HepG2 (cell line): ENCODE data around the gene INPP4B. TPM values are rescaled to one million over a fixed set of nuclear protein-coding genes. Genes with fewer than 3 reads are reported as not detected.

ENCODE experiments used
- ATAC-seq: fragments of 200-7000 bp; cut with Tn5 transposase; 3 replicates; pipeline ENCODE4 v1.9.1; 2020; ENCODE audit warnings: mild to moderate bottlenecking, moderate library complexity
- BruUV-seq: library from RNA; stranded (reverse); fragments of 400-500 nt; replicated peaks from 2 replicates; lab custom pipeline; 2021; lab: Mats Ljungman, UMichigan
- CTCF ChIA-PET: fragments of 300-600 bp; formaldehyde crosslinking; extraction: SDS; loops from one replicate; lab custom pipeline; 2021; ENCODE audit warnings: low total read pairs, inconsistent platforms, low intra/inter-chr PET ratio; lab: Yijun Ruan, JAX
- POLR2A ChIA-PET: fragments of 350-600 bp; sonication (Branson Sonifier 250); formaldehyde crosslinking; loops from one replicate; lab custom pipeline; 2020; ENCODE audit warnings: antibody characterized with exemption, inconsistent platforms; lab: Yijun Ruan, JAX
- DNase-seq: peaks from one replicate; pipeline ENCODE4 v3.0.0-alpha.2; 2015; ENCODE audit warnings: low spot score
- FAIRE-seq: peaks from 3 replicates; lab custom pipeline; 2011; peaks lifted over from hg19 to GRCh38; lab: Jason Lieb, UNC
- H2AFZ ChIP-seq: one replicate; pipeline ENCODE4 v1.6.1; 2011; ENCODE audit warnings: low read length, inconsistent platforms
- H3K27ac ChIP-seq: fragments of 300-600 bp; 3 replicates; pipeline ENCODE4 v1.8.0; 2011; ENCODE audit warnings: mixed run types, mild to moderate bottlenecking, mixed read lengths, low read length, inconsistent platforms; ENCODE audit not compliant: insufficient read depth; ENCODE audit errors: extremely low read length
- H3K27me3 ChIP-seq, 2 experiments: fragments of 200-600 bp in 1 of 2; 2 replicates in 1 of 2; 3 replicates in 1 of 2; pipeline versions ENCODE4 v1.6.0 to v1.8.0; 2011; ENCODE audit warnings: low read length in 2 of 2, mild to moderate bottlenecking in 2 of 2, moderate library complexity in 2 of 2, inconsistent platforms in 1 of 2; ENCODE audit not compliant: insufficient read depth in 2 of 2, control insufficient read depth in 1 of 2
- H3K36me3 ChIP-seq, 2 experiments: fragments of 200-600 bp in 1 of 2; replicated peaks in 1 of 2; 2 replicates in 1 of 2; 3 replicates in 1 of 2; pipeline versions ENCODE4 v1.5.1 to v1.8.0; 2011; ENCODE audit warnings: low read length in 2 of 2, inconsistent platforms in 1 of 2; ENCODE audit not compliant: insufficient read depth in 2 of 2, control insufficient read depth in 1 of 2
- H3K4me1 ChIP-seq: 2 replicates; pipeline ENCODE4 v1.5.1; 2012; ENCODE audit warnings: low read length, inconsistent platforms; ENCODE audit not compliant: insufficient read depth
- H3K4me2 ChIP-seq: 2 replicates; pipeline ENCODE4 v1.6.0; 2011; ENCODE audit warnings: low read depth, low read length, inconsistent platforms
- H3K4me3 ChIP-seq, 3 experiments: fragments of 200-600 bp in 1 of 3; sonication (generic), shearing (Covaris generic) in 1 of 3; replicated peaks in 1 of 3; 2 replicates each; pipeline ENCODE4 v1.5.1; 2011 to 2016; ENCODE audit warnings: low read length in 3 of 3, inconsistent platforms in 2 of 3, low read depth in 2 of 3, mild to moderate bottlenecking in 2 of 3, control low read depth in 1 of 3, mixed read lengths in 1 of 3; ENCODE audit not compliant: insufficient read depth in 1 of 3
- H3K79me2 ChIP-seq: one replicate; pipeline ENCODE4 v1.6.1; 2011; ENCODE audit warnings: low read length, inconsistent platforms; ENCODE audit not compliant: insufficient read depth
- H3K9ac ChIP-seq: 2 replicates; pipeline ENCODE4 v1.6.0; 2011; ENCODE audit warnings: mild to moderate bottlenecking, low read depth, low read length, inconsistent platforms; ENCODE audit not compliant: insufficient read depth
- H3K9me3 ChIP-seq: 2 replicates; pipeline ENCODE4 v1.5.1; 2012; ENCODE audit warnings: mild to moderate bottlenecking, low read length
- H4K20me1 ChIP-seq: 2 replicates; pipeline ENCODE4 v1.6.0; 2011; ENCODE audit warnings: inconsistent platforms, mild to moderate bottlenecking, low read length, moderate library complexity; ENCODE audit not compliant: insufficient read depth
- FOSL1 ChIP-seq: sonication (generic); formaldehyde crosslinking; IDR thresholded peaks from 2 replicates; pipeline ENCODE4 v1.9.0; 2021; ENCODE audit warnings: missing genetic modification reagents, borderline replicate concordance
- HBP1 ChIP-seq: IDR thresholded peaks from 2 replicates; pipeline ENCODE4 v1.6.1; 2016; ENCODE audit warnings: low read depth, control low read depth
- NR0B2 ChIP-seq: sonication (generic); formaldehyde crosslinking; IDR thresholded peaks from 2 replicates; pipeline ENCODE4 v1.4.0; 2020; ENCODE audit warnings: mild to moderate bottlenecking, missing genetic modification reagents
- POLR2A ChIP-seq, 2 experiments: IDR thresholded peaks; 2 replicates each; pipeline ENCODE4 v1.6.1; 2011; ENCODE audit warnings: low read depth in 2 of 2, low read length in 2 of 2, mild to moderate bottlenecking in 1 of 2, moderate library complexity in 1 of 2; ENCODE audit not compliant: insufficient read depth in 1 of 2
- PRMT3 ChIP-seq: sonication (generic); formaldehyde crosslinking; IDR thresholded peaks from 2 replicates; pipeline ENCODE4 v1.8.1; 2022; ENCODE audit warnings: low read depth, mild to moderate bottlenecking, moderate library complexity, missing genetic modification reagents, borderline replicate concordance
- REPIN1 ChIP-seq: sonication (generic); formaldehyde crosslinking; IDR thresholded peaks from 2 replicates; pipeline ENCODE4 v1.8.0; 2022; ENCODE audit warnings: missing genetic modification reagents, low read depth, mild to moderate bottlenecking, borderline replicate concordance
- TOE1 ChIP-seq: sonication (generic); formaldehyde crosslinking; IDR thresholded peaks from 2 replicates; pipeline ENCODE4 v1.4.0; 2020; ENCODE audit warnings: mild to moderate bottlenecking, missing genetic modification reagents
- ZNF326 ChIP-seq: sonication (generic); formaldehyde crosslinking; IDR thresholded peaks from 2 replicates; pipeline ENCODE4 v1.4.0; 2020; ENCODE audit warnings: missing genetic modification reagents, borderline replicate concordance
- ZNF446 ChIP-seq: sonication (generic); formaldehyde crosslinking; IDR thresholded peaks from 2 replicates; pipeline ENCODE4 v1.5.0; 2020; ENCODE audit warnings: mild to moderate bottlenecking, missing genetic modification reagents
- ZNF557 ChIP-seq: sonication (generic); formaldehyde crosslinking; IDR thresholded peaks from 2 replicates; pipeline ENCODE4 v1.4.0; 2020; ENCODE audit warnings: missing genetic modification reagents
- WGBS: methylation state at CpG from one replicate; pipeline ENCODE4 v1.1.6; 2017; ENCODE audit warnings: low lambda C conversion rate; 5-methylcytosine and 5-hydroxymethylcytosine counted together
- in situ Hi-C: cut with HindIII; loops from 2 replicates; pipeline ENCODE4 v1.10.0; 2017; ENCODE audit warnings: low pct_unique_long_range_greater_than_20kb; ENCODE audit not compliant: extremely low pct_ligation_motif_present
- intact Hi-C: fragments of 100-400 bp; cut with micrococcal nuclease; formaldehyde crosslinking; loops from one replicate; pipeline ENCODE4 v1.10.0; 2022; ENCODE audit not compliant: unreplicated experiment
- polyA plus RNA-seq, 8 experiments: library from polyadenylated mRNA; depleted of rRNA in 3 of 8; stranded (reverse) in 7 of 8; unstranded in 1 of 8; fragments of >200 nt; fragmentation: Illumina TruSeq in 4 of 8; extraction: Trizol in 4 of 8; gene quantifications; 2 replicates each; pipeline versions ENCODE4 v1.2.1 to v1.2.3, GENCODE V29; 2011 to 2016; ENCODE audit warnings: low read depth in 4 of 8, missing spikeins in 1 of 8, mixed read lengths in 1 of 8; ENCODE audit not compliant: insufficient read depth in 1 of 8
- total RNA-seq, 5 experiments: library from RNA; depleted of rRNA; stranded (reverse); fragments of >200 nt; fragmentation: Illumina TruSeq; extraction: Trizol; gene quantifications; 2 replicates each; pipeline ENCODE4 v1.2.3, GENCODE V29; 2016; ENCODE audit warnings: low read depth in 1 of 5
- TF ChIP-seq, protein P1 (sequence below): sonication (generic); formaldehyde crosslinking; IDR thresholded peaks from 2 replicates; pipeline ENCODE4 v1.5.0; 2020; ENCODE audit warnings: missing genetic modification reagents
- TF ChIP-seq, protein P2 (sequence below): sonication (generic); formaldehyde crosslinking; IDR thresholded peaks from 2 replicates; pipeline ENCODE4 v1.5.1; 2020; ENCODE audit warnings: missing genetic modification reagents, mild to moderate bottlenecking, borderline replicate concordance
- TF ChIP-seq, protein P3 (sequence below): sonication (generic); formaldehyde crosslinking; IDR thresholded peaks from 2 replicates; pipeline ENCODE4 v1.4.0; 2020; ENCODE audit warnings: low read depth, mild to moderate bottlenecking, missing genetic modification reagents

Gene INPP4B
- total and polyA plus RNA-seq, 2 of the 13 experiments (the other 11 are each of a cell fraction or from before 2014, with no cell fraction given), result not detected

DNA sequence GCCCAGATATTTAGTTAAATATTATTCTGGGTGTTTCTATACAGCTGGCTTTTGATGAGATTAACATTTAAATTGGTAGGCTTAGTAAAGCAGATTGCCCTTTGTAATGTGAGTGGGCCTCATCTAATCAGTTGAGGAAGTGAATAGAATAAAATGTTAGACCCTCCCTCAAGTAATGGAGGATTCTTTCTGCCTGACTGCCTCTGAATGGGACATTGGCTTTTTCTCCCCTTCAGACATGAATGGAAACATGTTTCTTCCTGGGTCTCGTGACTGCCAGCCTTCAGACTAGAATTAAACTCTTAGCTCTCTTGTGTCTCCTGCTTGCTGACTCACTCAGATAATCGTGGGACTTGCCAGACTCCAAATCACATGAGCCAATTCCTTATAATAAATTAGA lies 266.7 kb downstream of the INPP4B start:
- Histone ChIP-seq H3K27me3 (no peaks in the 10 kb centered on the region), H3K9ac (no peak overlapping the region), H2AFZ (no peak overlapping the region), H3K4me2 (no peak overlapping the region), H3K36me3 (no peaks in the 10 kb centered on the region), H3K9me3 (peaks cover 38% of the 10 kb centered on the region), H3K4me3 (no peak overlapping the region), H4K20me1 (no peaks in the 10 kb centered on the region), H3K27ac (no peak overlapping the region), H3K79me2 (no peaks in the 10 kb centered on the region), H3K4me1 (no peaks in the 10 kb centered on the region)
- in situ Hi-C loops, result no loop called here
- no peak for ATAC-seq
- 0% methylated on average over 2 of the region's 2 CpGs for WGBS
- intact Hi-C loops, result no loop called here
- DNase-seq, result no peak
- ChIA-PET CTCF (no interaction called here), POLR2A (no interaction called here)
- BruUV-seq, result no TSS peak
- no peak for FAIRE-seq
- TF ChIP-seq, protein P1, sequence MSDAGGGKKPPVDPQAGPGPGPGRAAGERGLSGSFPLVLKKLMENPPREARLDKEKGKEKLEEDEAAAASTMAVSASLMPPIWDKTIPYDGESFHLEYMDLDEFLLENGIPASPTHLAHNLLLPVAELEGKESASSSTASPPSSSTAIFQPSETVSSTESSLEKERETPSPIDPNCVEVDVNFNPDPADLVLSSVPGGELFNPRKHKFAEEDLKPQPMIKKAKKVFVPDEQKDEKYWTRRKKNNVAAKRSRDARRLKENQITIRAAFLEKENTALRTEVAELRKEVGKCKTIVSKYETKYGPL, result no peak
- TF ChIP-seq PRMT3 (CRISPR knock-in tag), result no peak
- TF ChIP-seq, protein P2, sequence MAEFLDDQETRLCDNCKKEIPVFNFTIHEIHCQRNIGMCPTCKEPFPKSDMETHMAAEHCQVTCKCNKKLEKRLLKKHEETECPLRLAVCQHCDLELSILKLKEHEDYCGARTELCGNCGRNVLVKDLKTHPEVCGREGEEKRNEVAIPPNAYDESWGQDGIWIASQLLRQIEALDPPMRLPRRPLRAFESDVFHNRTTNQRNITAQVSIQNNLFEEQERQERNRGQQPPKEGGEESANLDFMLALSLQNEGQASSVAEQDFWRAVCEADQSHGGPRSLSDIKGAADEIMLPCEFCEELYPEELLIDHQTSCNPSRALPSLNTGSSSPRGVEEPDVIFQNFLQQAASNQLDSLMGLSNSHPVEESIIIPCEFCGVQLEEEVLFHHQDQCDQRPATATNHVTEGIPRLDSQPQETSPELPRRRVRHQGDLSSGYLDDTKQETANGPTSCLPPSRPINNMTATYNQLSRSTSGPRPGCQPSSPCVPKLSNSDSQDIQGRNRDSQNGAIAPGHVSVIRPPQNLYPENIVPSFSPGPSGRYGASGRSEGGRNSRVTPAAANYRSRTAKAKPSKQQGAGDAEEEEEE (CRISPR knock-in tag), result no peak
- TF ChIP-seq TOE1 (CRISPR knock-in tag), result no peak
- TF ChIP-seq REPIN1 (CRISPR knock-in tag), result no peak
- no peak for TF ChIP-seq FOSL1 (CRISPR knock-in tag)
- no peak for TF ChIP-seq ZNF557 (CRISPR knock-in tag)
- no peak for TF ChIP-seq POLR2A (IDR thresholded peaks at IDR 0.05; ENCODE audit: insufficient read depth in 1 of 2, low read depth in 2 of 2, low read length in 2 of 2)
- TF ChIP-seq ZNF326 (CRISPR knock-in tag), result no peak
- no peak for TF ChIP-seq ZNF446 (CRISPR knock-in tag)
- no peak for TF ChIP-seq HBP1 (CRISPR knock-in tag)
- TF ChIP-seq NR0B2, result no peak
- TF ChIP-seq, protein P3, sequence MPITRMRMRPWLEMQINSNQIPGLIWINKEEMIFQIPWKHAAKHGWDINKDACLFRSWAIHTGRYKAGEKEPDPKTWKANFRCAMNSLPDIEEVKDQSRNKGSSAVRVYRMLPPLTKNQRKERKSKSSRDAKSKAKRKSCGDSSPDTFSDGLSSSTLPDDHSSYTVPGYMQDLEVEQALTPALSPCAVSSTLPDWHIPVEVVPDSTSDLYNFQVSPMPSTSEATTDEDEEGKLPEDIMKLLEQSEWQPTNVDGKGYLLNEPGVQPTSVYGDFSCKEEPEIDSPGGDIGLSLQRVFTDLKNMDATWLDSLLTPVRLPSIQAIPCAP (CRISPR knock-in tag), result no peak
